GM23338 (cell line): ENCODE data around the gene IGF2BP2. TPM values are rescaled to one million over a fixed set of nuclear protein-coding genes. Genes with fewer than 3 reads are reported as not detected.

ENCODE experiments used
- ATAC-seq: fragments of 200-7000 bp; cut with Tn5 transposase; 3 replicates; pipeline ENCODE4 v1.9.1; 2020
- DNase-seq: peaks from one replicate; pipeline ENCODE4 v3.0.0-alpha.2; 2015; ENCODE audit warnings: low spot score
- H2AFZ ChIP-seq: fragments of 200-600 bp; sonication (generic); 2 replicates; pipeline ENCODE4 v1.8.0; 2016; ENCODE audit warnings: antibody characterized with exemption, mild to moderate bottlenecking, moderate library complexity
- H3F3A ChIP-seq: fragments of 200-600 bp; sonication (generic); replicated peaks from 2 replicates; pipeline ENCODE4 v1.8.0; 2017; ENCODE audit warnings: antibody characterized with exemption, mixed run types, low read depth
- H3K27ac ChIP-seq: fragments of 200-600 bp; sonication (generic); 2 replicates; pipeline ENCODE4 v1.6.1; 2016; ENCODE audit warnings: low read depth
- H3K27me3 ChIP-seq: fragments of 200-600 bp; sonication (generic); 2 replicates; pipeline ENCODE4 v1.8.0; 2016; ENCODE audit warnings: mild to moderate bottlenecking, mixed run types, moderate library complexity; ENCODE audit not compliant: insufficient read depth
- H3K36me3 ChIP-seq: fragments of 200-600 bp; sonication (generic); 2 replicates; pipeline ENCODE4 v1.8.0; 2016; ENCODE audit warnings: mild to moderate bottlenecking; ENCODE audit not compliant: insufficient read depth
- H3K4me1 ChIP-seq: fragments of 200-600 bp; sonication (generic); 2 replicates; pipeline ENCODE4 v1.8.0; 2016; ENCODE audit warnings: mild to moderate bottlenecking, moderate library complexity; ENCODE audit not compliant: insufficient read depth
- H3K4me2 ChIP-seq: fragments of 200-600 bp; sonication (generic); 2 replicates; pipeline ENCODE4 v1.7.1; 2017; ENCODE audit warnings: mixed run types
- H3K4me3 ChIP-seq: fragments of 200-600 bp; sonication (generic); 2 replicates; pipeline ENCODE4 v1.6.1; 2016; ENCODE audit warnings: mixed run types
- H3K79me2 ChIP-seq: fragments of 200-600 bp; sonication (generic); replicated peaks from 2 replicates; pipeline ENCODE4 v1.8.0; 2017; ENCODE audit warnings: mild to moderate bottlenecking; ENCODE audit not compliant: insufficient read depth
- H3K9me2 ChIP-seq: fragments of 200-600 bp; sonication (generic); 2 replicates; pipeline ENCODE4 v1.8.0; 2017; ENCODE audit not compliant: insufficient read depth
- H4K20me1 ChIP-seq: fragments of 200-600 bp; sonication (generic); replicated peaks from 2 replicates; pipeline ENCODE4 v1.8.0; 2017; ENCODE audit warnings: mild to moderate bottlenecking; ENCODE audit not compliant: insufficient read depth
- H3K27ac Mint-ChIP-seq: 2 replicates; pipeline ENCODE4 v1.8.0; 2020; ENCODE audit warnings: inconsistent platforms, mild to moderate bottlenecking, moderate library complexity, mixed read lengths
- H3K27me3 Mint-ChIP-seq: 3 replicates; pipeline ENCODE4 v1.8.0; 2022; ENCODE audit warnings: low read depth, mild to moderate bottlenecking, moderate library complexity, mixed read lengths, inconsistent platforms; ENCODE audit not compliant: insufficient read depth, poor library complexity
- H3K36me3 Mint-ChIP-seq: 3 replicates; pipeline ENCODE4 v1.8.0; 2021; ENCODE audit warnings: low read depth, mild to moderate bottlenecking, inconsistent platforms, moderate library complexity, mixed read lengths
- H3K4me1 Mint-ChIP-seq: 3 replicates; pipeline ENCODE4 v1.8.0; 2020; ENCODE audit warnings: mild to moderate bottlenecking, inconsistent platforms, mixed read lengths
- H3K4me3 Mint-ChIP-seq: 3 replicates; pipeline ENCODE4 v1.8.0; 2021; ENCODE audit warnings: moderate library complexity, mild to moderate bottlenecking, inconsistent platforms, mixed read lengths
- H3K9me3 Mint-ChIP-seq: 3 replicates; pipeline ENCODE4 v1.8.0; 2020; ENCODE audit warnings: moderate library complexity, mild to moderate bottlenecking, inconsistent platforms, mixed read lengths
- CREB1 ChIP-seq: fragments of 250-450 bp; sonication (Bioruptor Pico); IDR thresholded peaks from 2 replicates; pipeline ENCODE4 v1.5.0; 2020; ENCODE audit warnings: low read depth, mild to moderate bottlenecking, moderate library complexity
- ETS1 ChIP-seq: IDR thresholded peaks from 2 replicates; pipeline ENCODE4 v1.6.1; 2016; ENCODE audit warnings: antibody characterized with exemption
- JUNB ChIP-seq: IDR thresholded peaks from one replicate; pipeline ENCODE4 v1.6.1; 2016; ENCODE audit warnings: antibody characterized with exemption; ENCODE audit not compliant: unreplicated experiment
- NANOG ChIP-seq: IDR thresholded peaks from 2 replicates; pipeline ENCODE4 v1.6.1; 2016; ENCODE audit warnings: antibody characterized with exemption, borderline replicate concordance
- REST ChIP-seq: IDR thresholded peaks from one replicate; pipeline ENCODE4 v1.6.1; 2018; ENCODE audit warnings: antibody characterized with exemption; ENCODE audit not compliant: unreplicated experiment
- STAT1 ChIP-seq: IDR thresholded peaks from one replicate; pipeline ENCODE4 v1.6.1; 2016; ENCODE audit warnings: antibody characterized with exemption; ENCODE audit not compliant: unreplicated experiment
- polyA plus RNA-seq: library from polyadenylated mRNA; unstranded; fragments of >200 nt; fragmentation: Nextera tagmentation; extraction: Ambion mirVana; gene quantifications from 2 replicates; pipeline ENCODE4 v1.2.1, GENCODE V29; 2016
- total RNA-seq: library from RNA; depleted of rRNA; stranded (reverse); fragments of >200 nt; shearing (Covaris generic); gene quantifications from 2 replicates; pipeline ENCODE4 v1.2.3, GENCODE V29; 2014

Gene IGF2BP2
- total and polyA plus RNA-seq, 2 experiments from 2014 or later: 82.9 to 84.5 TPM

GRCh38 chr3:185713015-185713414 lies 111.8 kb downstream of the IGF2BP2 start:
- no peak for TF ChIP-seq CREB1 (CRISPR knock-in tag)
- no peak for TF ChIP-seq REST
- 0 out of 2 replicates have a peak, but pooled peaks cover 3% of the 10 kb centered on the region for H3F3A ChIP-seq
- Mint-ChIP-seq H3K4me3 (no peak overlapping the region), H3K36me3 (no peaks in the 10 kb centered on the region; the same call in 2 of the 3 replicates), H3K9me3 (no peaks in the 10 kb centered on the region), H3K27ac (0 out of 2 replicates have a peak overlapping the region, but pooled peaks have one; percentile 13), H3K4me1 (peaks cover 76% of the 10 kb centered on the region), H3K27me3 (peaks cover 4% of the 10 kb centered on the region)
- H3K79me2 ChIP-seq: peaks cover 98% of the 10 kb centered on the region
- H3K27me3 ChIP-seq: no peaks in the 10 kb centered on the region
- no peak for ATAC-seq
- H3K4me3 ChIP-seq: no peak overlapping the region
- 0 out of 2 replicates have a peak overlapping the region, but pooled peaks have one; percentile 18 for H3K27ac ChIP-seq
- no peak overlapping the region for H3K4me2 ChIP-seq
- DNase-seq: no peak
- H4K20me1 ChIP-seq: peaks cover 37% of the 10 kb centered on the region
- no peak overlapping the region for H2AFZ ChIP-seq
- no peaks in the 10 kb centered on the region for H3K36me3 ChIP-seq
- H3K4me1 ChIP-seq: peaks cover 80% of the 10 kb centered on the region
- no peaks in the 10 kb centered on the region for H3K9me2 ChIP-seq

GRCh38 chr3:185712337-185712736 lies 112.5 kb downstream of the IGF2BP2 start:
- H3K27me3 Mint-ChIP-seq: peaks cover 4% of the 10 kb centered on the region
- ATAC-seq (no peak), DNase-seq (no peak)
- Histone ChIP-seq H4K20me1 (peaks cover 41% of the 10 kb centered on the region), H3K4me3 (no peak overlapping the region), H3K4me2 (peak overlapping the region; percentile 64; the same call in 1 of the 2 replicates), H3K36me3 (no peaks in the 10 kb centered on the region), H3F3A (0 out of 2 replicates have a peak, but pooled peaks cover 3% of the 10 kb centered on the region), H3K4me1 (peaks cover 73% of the 10 kb centered on the region), H2AFZ (no peak overlapping the region), H3K9me2 (no peaks in the 10 kb centered on the region), H3K79me2 (peaks cover 98% of the 10 kb centered on the region), H3K27me3 (no peaks in the 10 kb centered on the region), H3K27ac (no peak overlapping the region)
- peaks cover 70% of the 10 kb centered on the region for H3K4me1 Mint-ChIP-seq
- H3K36me3 Mint-ChIP-seq: no peaks in the 10 kb centered on the region
- TF ChIP-seq JUNB (no peak), STAT1 (no peak), ETS1 (no peak), NANOG (no peak)
- H3K4me3 Mint-ChIP-seq: no peak overlapping the region
- H3K27ac Mint-ChIP-seq: no peak overlapping the region
- H3K9me3 Mint-ChIP-seq: no peaks in the 10 kb centered on the region
